Fibroblast of lung (primary cell): ENCODE data around the gene HM13. TPM values are rescaled to one million over a fixed set of nuclear protein-coding genes. Genes with fewer than 3 reads are reported as not detected.
A peak's percentile ranks its signal among the peaks of the same experiment; 100 is the strongest.

Experiments
- DNase-seq, 2 donors: peaks; one replicate each; pipeline versions ENCODE4 v3.0.0 to v3.0.0-alpha.2; 2010; ENCODE audit warnings: low read depth in 2 of 2
- H2AFZ ChIP-seq: 2 replicates; pipeline ENCODE4 v1.5.1; 2012; ENCODE audit warnings: low read length, control low read depth, inconsistent platforms
- H3K27ac ChIP-seq: 2 replicates; pipeline ENCODE4 v1.5.1; 2011; ENCODE audit warnings: low read length, control low read depth; ENCODE audit not compliant: insufficient read depth
- H3K27me3 ChIP-seq: 2 replicates; pipeline ENCODE4 v1.5.1; 2011; ENCODE audit warnings: mild to moderate bottlenecking, low read length; ENCODE audit not compliant: control insufficient read depth, insufficient read depth
- H3K36me3 ChIP-seq: 2 replicates; pipeline ENCODE4 v1.5.1; 2011; ENCODE audit warnings: low read length; ENCODE audit not compliant: control insufficient read depth, insufficient read depth
- H3K4me1 ChIP-seq: 2 replicates; pipeline ENCODE4 v1.5.1; 2011; ENCODE audit warnings: low read length; ENCODE audit not compliant: control insufficient read depth, insufficient read depth; ENCODE audit errors: extremely low read depth
- H3K4me2 ChIP-seq: 2 replicates; pipeline ENCODE4 v1.5.1; 2011; ENCODE audit warnings: low read length, control low read depth; ENCODE audit not compliant: insufficient read depth; ENCODE audit errors: extremely low read depth
- H3K4me3 ChIP-seq, 4 experiments: fragments of 200-600 bp in 1 of 4; sonication (generic) in 1 of 4; replicated peaks in 1 of 4; 2 replicates each; pipeline ENCODE4 v1.5.1; 2011 to 2016; ENCODE audit warnings: low read length in 4 of 4, low read depth in 3 of 4, mild to moderate bottlenecking in 3 of 4, control low read depth in 2 of 4, inconsistent platforms in 1 of 4, mixed read lengths in 1 of 4; ENCODE audit not compliant: insufficient read depth in 1 of 4; ENCODE audit errors: control extremely low read depth in 1 of 4
- H3K79me2 ChIP-seq: 2 replicates; pipeline ENCODE4 v1.5.1; 2012; ENCODE audit warnings: mild to moderate bottlenecking, low read length, inconsistent platforms; ENCODE audit not compliant: control insufficient read depth, insufficient read depth
- H3K9ac ChIP-seq: 2 replicates; pipeline ENCODE4 v1.5.1; 2011; ENCODE audit warnings: mild to moderate bottlenecking, low read length, control low read depth; ENCODE audit not compliant: insufficient read depth
- H3K9me3 ChIP-seq: 2 replicates; pipeline ENCODE4 v1.5.1; 2012; ENCODE audit warnings: low read depth, low read length; ENCODE audit not compliant: control insufficient read depth, insufficient read depth
- H4K20me1 ChIP-seq: 2 replicates; pipeline ENCODE4 v1.5.1; 2011; ENCODE audit warnings: low read length; ENCODE audit not compliant: control insufficient read depth, insufficient read depth; ENCODE audit errors: extremely low read depth
- EZH2 ChIP-seq: IDR thresholded peaks from 2 replicates; pipeline ENCODE4 v1.5.1; 2012; ENCODE audit warnings: low read length, control low read depth, mild to moderate bottlenecking; ENCODE audit errors: missing control alignments
- polyA plus RNA-seq, 2 donors: library from polyadenylated mRNA; depleted of rRNA in 1 of 2; stranded (reverse) in 1 of 2; unstranded in 1 of 2; fragments of >200 nt; gene quantifications; 2 replicates each; pipeline ENCODE4 v1.2.1, GENCODE V29; 2011 to 2012; ENCODE audit warnings: missing spikeins in 1 of 2
- total RNA-seq: library from RNA; depleted of rRNA; stranded (reverse); fragments of >200 nt; gene quantifications from 2 replicates; pipeline ENCODE4 v1.2.1, GENCODE V29; 2014
- TF ChIP-seq, protein P1 (sequence below), 2 donors: IDR thresholded peaks in 1 of 2; conservative IDR thresholded peaks in 1 of 2; 1 replicate in 1 of 2; 2 replicates in 1 of 2; pipeline ENCODE4 v1.5.1; 2011 to 2012; ENCODE audit warnings: low read length in 2 of 2, control low read depth in 1 of 2, inconsistent platforms in 1 of 2, low read depth in 1 of 2, mild to moderate bottlenecking in 1 of 2

The HM13 gene
- total and polyA plus RNA-seq, 2 donors (not counting 1 experiment from before 2014, with no cell fraction given) = 52.5 to 157 TPM

GRCh38 chr20:31581391-31581790, 67.1 kb downstream of the HM13 start:
- Histone ChIP-seq H4K20me1 (no peaks in the 10 kb centered on the region), H3K9ac (no peak overlapping the region), H3K36me3 (no peaks in the 10 kb centered on the region), H3K4me2 (no peak overlapping the region), H2AFZ (no peak overlapping the region), H3K79me2 (no peaks in the 10 kb centered on the region), H3K27ac (no peak overlapping the region), H3K4me3 (no peak overlapping the region), H3K9me3 (no peaks in the 10 kb centered on the region), H3K27me3 (no peaks in the 10 kb centered on the region), H3K4me1 (no peaks in the 10 kb centered on the region)
- TF ChIP-seq, protein P1, sequence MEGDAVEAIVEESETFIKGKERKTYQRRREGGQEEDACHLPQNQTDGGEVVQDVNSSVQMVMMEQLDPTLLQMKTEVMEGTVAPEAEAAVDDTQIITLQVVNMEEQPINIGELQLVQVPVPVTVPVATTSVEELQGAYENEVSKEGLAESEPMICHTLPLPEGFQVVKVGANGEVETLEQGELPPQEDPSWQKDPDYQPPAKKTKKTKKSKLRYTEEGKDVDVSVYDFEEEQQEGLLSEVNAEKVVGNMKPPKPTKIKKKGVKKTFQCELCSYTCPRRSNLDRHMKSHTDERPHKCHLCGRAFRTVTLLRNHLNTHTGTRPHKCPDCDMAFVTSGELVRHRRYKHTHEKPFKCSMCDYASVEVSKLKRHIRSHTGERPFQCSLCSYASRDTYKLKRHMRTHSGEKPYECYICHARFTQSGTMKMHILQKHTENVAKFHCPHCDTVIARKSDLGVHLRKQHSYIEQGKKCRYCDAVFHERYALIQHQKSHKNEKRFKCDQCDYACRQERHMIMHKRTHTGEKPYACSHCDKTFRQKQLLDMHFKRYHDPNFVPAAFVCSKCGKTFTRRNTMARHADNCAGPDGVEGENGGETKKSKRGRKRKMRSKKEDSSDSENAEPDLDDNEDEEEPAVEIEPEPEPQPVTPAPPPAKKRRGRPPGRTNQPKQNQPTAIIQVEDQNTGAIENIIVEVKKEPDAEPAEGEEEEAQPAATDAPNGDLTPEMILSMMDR (conservative IDR thresholded peaks at IDR 0.05 in 1 of 2, IDR thresholded peaks at IDR 0.05 in 1 of 2; ENCODE audit: low read depth in 1 of 2, low read length in 2 of 2) = no peak
- no peak for TF ChIP-seq EZH2
- DNase-seq = no peak

DNA sequence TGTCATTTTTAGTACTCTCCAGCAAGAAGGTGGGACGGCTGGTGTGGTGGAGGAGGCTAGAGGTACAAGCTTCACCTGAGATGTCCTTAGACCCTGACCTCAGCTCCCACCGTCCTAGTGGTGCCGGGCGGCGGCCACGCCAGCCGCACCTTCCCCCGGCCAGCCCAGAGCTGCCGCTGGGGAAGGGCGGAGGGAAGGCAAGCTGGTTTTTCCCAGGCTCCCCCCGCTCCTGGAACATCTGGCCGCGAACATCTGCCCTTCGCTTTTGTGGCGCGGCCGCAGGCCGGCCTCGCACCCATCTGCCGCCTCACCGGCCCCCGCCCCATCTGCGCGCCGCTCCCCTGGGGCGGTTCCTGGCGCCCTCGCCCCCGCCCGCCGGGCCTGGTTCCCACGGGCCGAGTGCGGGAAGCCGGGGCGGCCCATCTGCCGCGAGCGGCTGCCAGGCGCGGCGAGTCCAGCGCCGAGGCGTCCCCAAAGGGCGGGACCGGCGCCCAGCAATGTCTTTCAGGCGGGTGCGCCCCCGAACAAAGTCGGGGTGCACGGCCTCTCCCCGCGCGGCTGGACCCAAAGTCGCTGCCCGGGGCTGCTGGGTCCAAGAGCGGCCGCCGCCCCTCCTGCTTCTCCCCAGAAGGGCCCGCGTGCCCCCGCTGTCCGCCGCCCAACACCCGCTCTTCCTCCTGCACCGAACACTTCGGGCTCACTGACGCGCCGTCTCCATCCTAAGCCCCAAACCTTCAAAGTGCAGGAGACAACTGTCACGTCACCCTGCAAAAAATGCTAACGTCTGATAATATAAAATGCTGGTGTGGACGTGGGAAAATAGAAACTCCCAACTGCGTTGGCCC, 73.5 kb downstream of the HM13 start:
- Histone ChIP-seq H3K4me3 (peak overlapping the region; percentile 35 to 52 (median 40)), H3K9me3 (no peaks in the 10 kb centered on the region), H3K9ac (peak overlapping the region; percentile 74), H4K20me1 (no peaks in the 10 kb centered on the region), H2AFZ (peak overlapping the region; percentile 67), H3K79me2 (no peaks in the 10 kb centered on the region), H3K27ac (peak overlapping the region; percentile 52), H3K27me3 (no peaks in the 10 kb centered on the region), H3K4me2 (peak overlapping the region; percentile 79), H3K36me3 (no peaks in the 10 kb centered on the region), H3K4me1 (peaks cover 3% of the 10 kb centered on the region)
- no peak for TF ChIP-seq EZH2
- TF ChIP-seq, protein P1 (conservative IDR thresholded peaks at IDR 0.05 in 1 of 2, IDR thresholded peaks at IDR 0.05 in 1 of 2; ENCODE audit: low read depth in 1 of 2, low read length in 2 of 2) = no peak
- DNase-seq = peak; percentile 43 to 57

DNA sequence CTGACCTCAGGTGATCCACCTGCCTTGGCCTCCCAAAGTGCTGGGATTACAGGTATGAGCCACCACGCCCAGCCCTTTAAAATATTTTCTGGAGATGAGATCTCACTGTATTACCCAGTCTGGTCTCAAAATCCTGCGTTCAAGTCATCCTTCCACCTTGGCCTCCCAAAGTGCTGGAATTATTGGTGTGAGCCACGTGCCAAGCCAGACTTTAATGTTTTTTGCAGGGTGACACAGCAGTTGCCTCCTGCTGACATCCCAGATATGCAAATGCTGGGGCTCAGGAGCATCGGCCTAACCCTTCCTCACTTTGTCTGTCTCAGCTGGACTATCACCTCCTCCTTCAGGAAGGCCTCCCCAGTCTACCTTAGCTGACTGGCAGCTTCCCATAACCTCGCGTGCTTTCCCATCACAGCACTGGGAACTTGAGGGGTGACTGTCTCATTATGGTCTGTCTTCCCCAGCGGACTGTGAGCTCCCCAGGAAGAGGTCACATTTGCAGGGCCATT, 76.5 kb downstream of the HM13 start:
- Histone ChIP-seq H3K36me3 (no peaks in the 10 kb centered on the region), H2AFZ (no peak overlapping the region), H3K27me3 (no peaks in the 10 kb centered on the region), H3K9ac (no peak overlapping the region), H3K27ac (no peak overlapping the region), H3K4me1 (peaks cover 22% of the 10 kb centered on the region), H3K79me2 (no peaks in the 10 kb centered on the region), H3K4me2 (no peak overlapping the region), H3K4me3 (no peak overlapping the region), H3K9me3 (no peaks in the 10 kb centered on the region), H4K20me1 (no peaks in the 10 kb centered on the region)
- TF ChIP-seq, protein P1 (conservative IDR thresholded peaks at IDR 0.05 in 1 of 2, IDR thresholded peaks at IDR 0.05 in 1 of 2; ENCODE audit: low read depth in 1 of 2, low read length in 2 of 2) = no peak
- TF ChIP-seq EZH2 = no peak
- DNase-seq = no peak
